ENCODE measurements around the gene DDX51.

Gene DDX51

GRCh38 chr12:132156573-132157325, 12.6 kb upstream of the DDX51 start:
- TF ChIP-seq CREB5 (CRISPR knock-in tag; IDR thresholded peaks at IDR 0.05; ENCODE audit: low read depth) (no peak), SNAI2 (CRISPR knock-in tag; IDR thresholded peaks at IDR 0.05) (no peak), ZC3H10 (CRISPR knock-in tag; IDR thresholded peaks at IDR 0.05) (no peak), RARB (CRISPR knock-in tag; IDR thresholded peaks at IDR 0.05) (no peak), ZNF70 (CRISPR knock-in tag; IDR thresholded peaks at IDR 0.05) (no peak), GLIS3 (CRISPR knock-in tag; IDR thresholded peaks at IDR 0.05) (no peak), OSR1 (CRISPR knock-in tag; IDR thresholded peaks at IDR 0.05) (no peak), ISL1 (CRISPR knock-in tag; IDR thresholded peaks at IDR 0.05) (no peak), CSDC2 (CRISPR knock-in tag; IDR thresholded peaks at IDR 0.05) (no peak), ZFP30 (CRISPR knock-in tag; IDR thresholded peaks at IDR 0.05) (no peak), TCF4 (CRISPR knock-in tag; IDR thresholded peaks at IDR 0.05; ENCODE audit: borderline replicate concordance) (no peak), ARNTL (CRISPR knock-in tag; IDR thresholded peaks at IDR 0.05; ENCODE audit: borderline replicate concordance, low read depth) (no peak), ZNF8 (CRISPR knock-in tag; IDR thresholded peaks at IDR 0.05) (no peak), PPARA (CRISPR knock-in tag; IDR thresholded peaks at IDR 0.05; ENCODE audit: borderline replicate concordance) (no peak)
- TF ChIP-seq, protein P1, sequence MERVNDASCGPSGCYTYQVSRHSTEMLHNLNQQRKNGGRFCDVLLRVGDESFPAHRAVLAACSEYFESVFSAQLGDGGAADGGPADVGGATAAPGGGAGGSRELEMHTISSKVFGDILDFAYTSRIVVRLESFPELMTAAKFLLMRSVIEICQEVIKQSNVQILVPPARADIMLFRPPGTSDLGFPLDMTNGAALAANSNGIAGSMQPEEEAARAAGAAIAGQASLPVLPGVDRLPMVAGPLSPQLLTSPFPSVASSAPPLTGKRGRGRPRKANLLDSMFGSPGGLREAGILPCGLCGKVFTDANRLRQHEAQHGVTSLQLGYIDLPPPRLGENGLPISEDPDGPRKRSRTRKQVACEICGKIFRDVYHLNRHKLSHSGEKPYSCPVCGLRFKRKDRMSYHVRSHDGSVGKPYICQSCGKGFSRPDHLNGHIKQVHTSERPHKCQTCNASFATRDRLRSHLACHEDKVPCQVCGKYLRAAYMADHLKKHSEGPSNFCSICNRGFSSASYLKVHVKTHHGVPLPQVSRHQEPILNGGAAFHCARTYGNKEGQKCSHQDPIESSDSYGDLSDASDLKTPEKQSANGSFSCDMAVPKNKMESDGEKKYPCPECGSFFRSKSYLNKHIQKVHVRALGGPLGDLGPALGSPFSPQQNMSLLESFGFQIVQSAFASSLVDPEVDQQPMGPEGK (CRISPR knock-in tag; IDR thresholded peaks at IDR 0.05; ENCODE audit: borderline replicate concordance), result no peak
- TF ChIP-seq, protein P2, sequence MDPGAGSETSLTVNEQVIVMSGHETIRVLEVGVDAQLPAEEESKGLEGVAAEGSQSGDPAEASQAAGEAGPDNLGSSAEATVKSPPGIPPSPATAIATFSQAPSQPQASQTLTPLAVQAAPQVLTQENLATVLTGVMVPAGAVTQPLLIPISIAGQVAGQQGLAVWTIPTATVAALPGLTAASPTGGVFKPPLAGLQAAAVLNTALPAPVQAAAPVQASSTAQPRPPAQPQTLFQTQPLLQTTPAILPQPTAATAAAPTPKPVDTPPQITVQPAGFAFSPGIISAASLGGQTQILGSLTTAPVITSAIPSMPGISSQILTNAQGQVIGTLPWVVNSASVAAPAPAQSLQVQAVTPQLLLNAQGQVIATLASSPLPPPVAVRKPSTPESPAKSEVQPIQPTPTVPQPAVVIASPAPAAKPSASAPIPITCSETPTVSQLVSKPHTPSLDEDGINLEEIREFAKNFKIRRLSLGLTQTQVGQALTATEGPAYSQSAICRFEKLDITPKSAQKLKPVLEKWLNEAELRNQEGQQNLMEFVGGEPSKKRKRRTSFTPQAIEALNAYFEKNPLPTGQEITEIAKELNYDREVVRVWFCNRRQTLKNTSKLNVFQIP (CRISPR knock-in tag; IDR thresholded peaks at IDR 0.05; ENCODE audit: borderline replicate concordance, low read depth), result no peak
- ATAC-seq, result no peak

GRCh38 chr12:132155771-132156572, 11.9 kb upstream of the DDX51 start:
- TF ChIP-seq SNAI2 (CRISPR knock-in tag; IDR thresholded peaks at IDR 0.05) (no peak), ZC3H10 (CRISPR knock-in tag; IDR thresholded peaks at IDR 0.05) (no peak), PPARA (CRISPR knock-in tag; IDR thresholded peaks at IDR 0.05; ENCODE audit: borderline replicate concordance) (no peak), ZFP30 (CRISPR knock-in tag; IDR thresholded peaks at IDR 0.05) (no peak), ARNTL (CRISPR knock-in tag; IDR thresholded peaks at IDR 0.05; ENCODE audit: borderline replicate concordance, low read depth) (no peak), CREB5 (CRISPR knock-in tag; IDR thresholded peaks at IDR 0.05; ENCODE audit: low read depth) (no peak), BACH2 (CRISPR knock-in tag; IDR thresholded peaks at IDR 0.05; ENCODE audit: borderline replicate concordance) (no peak), CSDC2 (CRISPR knock-in tag; IDR thresholded peaks at IDR 0.05) (no peak), ZNF565 (CRISPR knock-in tag; conservative IDR thresholded peaks at IDR 0.05; ENCODE audit: low read depth) (no peak), ISL1 (CRISPR knock-in tag; IDR thresholded peaks at IDR 0.05) (no peak), TOX (CRISPR knock-in tag; IDR thresholded peaks at IDR 0.05; ENCODE audit: borderline replicate concordance) (no peak), RARB (CRISPR knock-in tag; IDR thresholded peaks at IDR 0.05) (no peak), OSR1 (CRISPR knock-in tag; IDR thresholded peaks at IDR 0.05) (no peak)
- TF ChIP-seq, protein P3, sequence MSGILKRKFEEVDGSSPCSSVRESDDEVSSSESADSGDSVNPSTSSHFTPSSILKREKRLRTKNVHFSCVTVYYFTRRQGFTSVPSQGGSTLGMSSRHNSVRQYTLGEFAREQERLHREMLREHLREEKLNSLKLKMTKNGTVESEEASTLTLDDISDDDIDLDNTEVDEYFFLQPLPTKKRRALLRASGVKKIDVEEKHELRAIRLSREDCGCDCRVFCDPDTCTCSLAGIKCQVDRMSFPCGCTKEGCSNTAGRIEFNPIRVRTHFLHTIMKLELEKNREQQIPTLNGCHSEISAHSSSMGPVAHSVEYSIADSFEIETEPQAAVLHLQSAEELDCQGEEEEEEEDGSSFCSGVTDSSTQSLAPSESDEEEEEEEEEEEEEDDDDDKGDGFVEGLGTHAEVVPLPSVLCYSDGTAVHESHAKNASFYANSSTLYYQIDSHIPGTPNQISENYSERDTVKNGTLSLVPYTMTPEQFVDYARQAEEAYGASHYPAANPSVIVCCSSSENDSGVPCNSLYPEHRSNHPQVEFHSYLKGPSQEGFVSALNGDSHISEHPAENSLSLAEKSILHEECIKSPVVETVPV (CRISPR knock-in tag; IDR thresholded peaks at IDR 0.05), result no peak
- TF ChIP-seq, protein P1 (CRISPR knock-in tag; IDR thresholded peaks at IDR 0.05; ENCODE audit: borderline replicate concordance), result no peak

More at GRCh38 chr12:132155771-132156572, 11.9 kb upstream of the DDX51 start:
- no peak for ATAC-seq

All from SK-N-SH treated with all-trans-retinoic acid at 6 μM for 48 hours (cell line).